GM21717 (cell line): Measurements from ENCODE around the gene FCER1G.

Experiments
- ATAC-seq: cut with Tn5 transposase; IDR thresholded peaks from one replicate; pipeline ENCODE4 v1.9.1; 2021; ENCODE audit warnings: mild to moderate bottlenecking, moderate library complexity; ENCODE audit not compliant: unreplicated experiment

Gene FCER1G

DNA sequence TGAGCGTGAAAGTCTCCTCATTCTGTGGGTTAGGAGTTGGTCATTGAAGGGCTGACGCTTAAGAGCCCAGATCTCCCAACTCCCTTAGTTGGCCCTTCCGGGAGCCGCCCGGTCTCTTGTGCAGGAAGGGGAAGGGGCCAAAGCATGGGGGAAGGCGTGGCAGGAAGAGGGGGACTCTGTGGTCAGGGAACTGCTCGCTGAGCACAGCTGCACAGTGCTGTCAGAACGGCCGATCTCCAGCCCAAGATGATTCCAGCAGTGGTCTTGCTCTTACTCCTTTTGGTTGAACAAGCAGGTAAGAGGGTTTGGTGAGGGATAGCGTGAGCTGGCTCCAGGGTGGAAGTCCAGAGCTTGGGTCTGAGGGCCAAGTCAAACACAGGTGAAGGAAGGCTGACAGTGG, at the start of gene FCER1G:
Gene FCER1G, plus strand, starts transcription at position 220 of the 400 bp plus-strand sequence. Its CDS starts 27 bp downstream, at position 247.
- no peak for ATAC-seq

DNA sequence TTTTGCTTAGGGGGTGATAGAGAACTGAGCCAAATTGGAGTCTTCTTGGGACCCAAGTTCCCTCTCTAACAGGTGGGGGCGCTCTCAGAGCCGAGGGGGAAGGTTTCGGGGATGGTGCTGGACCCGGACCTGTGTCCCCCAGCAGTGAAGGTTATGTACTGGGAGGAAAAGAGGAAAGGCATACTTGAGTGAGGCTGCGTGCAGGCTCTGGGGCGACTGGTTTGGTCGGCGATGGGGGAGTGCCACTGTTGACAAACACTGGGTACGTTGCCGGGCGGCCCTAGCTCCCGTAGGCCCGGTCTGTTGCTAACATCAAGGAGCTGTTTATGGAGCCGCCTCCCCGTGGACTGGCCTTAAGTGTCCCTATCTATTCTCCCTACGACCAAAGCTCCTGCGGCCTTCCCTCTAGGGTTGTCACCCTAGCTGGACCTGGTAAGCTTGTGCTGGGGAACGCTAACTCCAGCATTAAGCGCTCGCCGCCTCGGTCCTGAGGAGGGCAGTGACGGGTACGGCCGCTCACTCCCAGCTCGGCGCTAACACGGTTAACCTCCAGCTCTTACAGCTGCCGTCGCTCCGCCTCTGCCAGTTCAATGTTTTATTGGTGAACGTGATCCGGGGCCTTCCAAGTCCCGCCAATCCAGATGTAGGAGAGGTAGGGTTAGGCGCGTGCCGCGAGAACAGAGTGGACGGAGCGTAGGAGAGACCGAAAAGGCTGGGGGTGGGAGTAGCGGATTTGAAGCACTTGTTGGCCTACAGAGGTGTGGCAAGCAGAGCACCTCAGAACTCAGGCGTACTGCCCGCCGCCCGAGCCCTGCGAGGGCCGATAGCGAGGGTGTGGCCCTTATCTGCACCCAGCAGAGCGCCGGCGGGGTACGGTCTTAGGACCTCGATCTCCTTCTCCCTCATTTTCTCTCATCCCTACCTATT, 49.1 kb upstream of the FCER1G start, which contains the start of gene PPOX:
Gene PPOX, plus strand, starts transcription at position 685 of the 927 bp plus-strand sequence. CDS start 422 bp downstream, outside the sequence.
- peak; percentile 91 for ATAC-seq

GRCh38 chr1:161166669-161167548, 48.2 kb upstream of the FCER1G start:
- no peak for ATAC-seq

DNA sequence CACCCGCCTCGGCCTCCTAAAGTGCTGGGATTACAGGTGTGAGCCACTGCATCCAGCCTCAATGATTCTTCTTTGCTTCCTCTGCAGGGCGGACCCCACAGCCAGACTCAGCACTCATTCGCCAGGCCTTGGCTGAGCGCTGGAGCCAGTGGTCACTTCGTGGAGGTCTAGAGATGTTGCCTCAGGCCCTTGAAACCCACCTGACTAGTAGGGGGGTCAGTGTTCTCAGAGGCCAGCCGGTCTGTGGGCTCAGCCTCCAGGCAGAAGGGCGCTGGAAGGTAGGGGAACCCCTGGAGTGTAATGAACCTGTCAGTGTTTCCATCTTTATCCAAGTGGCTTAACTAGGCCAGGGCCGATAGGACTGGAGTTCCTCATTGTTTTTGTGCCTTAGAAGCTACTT, 46.2 kb upstream of the FCER1G start:
- ATAC-seq: no peak

DNA sequence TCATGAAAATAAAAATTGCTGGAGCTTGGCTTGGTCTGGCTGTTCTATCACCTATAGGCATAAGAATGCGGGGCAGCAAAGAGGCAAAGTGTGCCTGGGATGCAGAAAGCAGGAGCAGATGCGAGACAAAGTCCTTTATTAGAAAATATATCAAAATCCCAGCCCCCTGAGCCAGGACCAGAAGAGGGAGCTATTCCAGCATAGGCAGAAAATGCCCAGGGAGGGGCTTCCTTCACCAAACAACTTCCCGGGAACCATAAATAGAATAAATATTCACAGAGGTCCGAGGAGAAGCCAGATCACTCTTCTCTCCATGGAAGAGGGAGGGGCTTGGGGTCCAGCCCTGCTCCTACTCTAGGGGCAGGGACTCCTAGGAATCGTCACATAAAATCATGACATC, 43.9 kb upstream of the FCER1G start:
- no peak for ATAC-seq

DNA sequence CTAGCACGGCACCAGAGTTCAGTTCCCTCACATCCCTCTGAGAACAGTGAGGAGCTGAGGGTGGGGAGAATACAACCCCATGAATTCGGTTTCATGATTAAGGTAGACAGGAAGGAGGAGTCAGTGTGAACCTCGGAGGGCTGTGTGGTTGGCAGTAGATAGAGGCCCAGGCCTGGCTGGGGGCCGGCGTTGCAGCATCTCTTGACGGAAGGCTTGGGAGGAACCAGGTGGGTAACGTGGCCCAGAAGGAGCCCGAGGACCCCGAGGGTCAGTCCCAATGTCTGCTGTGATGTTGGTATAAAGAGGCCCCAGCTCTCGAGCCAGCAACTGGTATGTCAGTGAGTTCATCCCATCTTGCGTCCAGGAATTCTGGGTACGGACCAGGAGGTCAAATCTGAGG, 43.4 kb upstream of the FCER1G start:
- ATAC-seq: no peak

DNA sequence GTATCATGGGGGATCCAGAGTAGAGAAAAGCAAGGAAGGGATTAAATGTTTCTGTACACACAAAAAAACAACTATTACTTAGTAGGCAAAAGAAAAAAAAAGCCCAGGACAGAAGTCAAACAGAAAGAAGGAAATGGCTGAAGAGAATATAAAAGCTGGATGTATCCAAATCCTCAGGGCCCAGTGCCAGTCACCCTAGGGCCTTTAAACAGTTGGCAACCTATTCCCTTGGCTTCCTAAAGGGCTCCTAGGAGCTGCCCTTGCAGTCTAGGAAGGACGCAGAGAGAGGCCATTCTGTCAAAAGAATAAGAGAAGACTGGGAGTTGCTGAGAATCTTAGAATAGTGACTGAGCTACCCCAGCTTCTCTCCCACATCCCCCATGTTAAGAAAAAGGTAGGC, 42.7 kb upstream of the FCER1G start:
- ATAC-seq: no peak

DNA sequence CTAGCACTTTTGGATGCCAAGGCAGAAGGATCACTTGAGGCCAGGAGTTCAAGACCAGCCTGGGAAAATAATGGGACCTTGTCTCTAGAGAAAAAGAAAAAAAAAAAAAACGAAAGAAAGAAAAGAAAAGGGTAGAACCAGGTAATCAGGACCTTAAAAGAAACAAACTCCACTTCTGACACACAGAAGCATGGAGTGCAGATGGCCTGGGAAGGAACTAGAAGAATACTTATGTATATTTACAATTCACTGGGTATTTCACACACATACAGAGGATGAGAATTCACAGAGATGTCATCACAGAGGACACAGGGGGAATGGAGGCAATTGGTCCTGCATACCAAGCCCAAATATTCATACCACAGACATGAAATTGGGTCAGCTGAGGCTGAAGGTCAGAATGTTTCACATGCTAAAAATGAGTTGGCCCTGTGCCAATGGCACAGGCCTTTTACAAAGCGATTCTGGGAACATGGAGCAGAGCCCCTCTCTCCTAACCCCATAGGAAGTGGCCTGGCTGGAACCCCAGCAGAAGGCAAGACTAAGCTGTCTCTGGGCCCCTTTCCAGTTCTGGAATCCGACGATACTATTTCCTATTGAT, 42.2 kb upstream of the FCER1G start:
- ATAC-seq: no peak

DNA sequence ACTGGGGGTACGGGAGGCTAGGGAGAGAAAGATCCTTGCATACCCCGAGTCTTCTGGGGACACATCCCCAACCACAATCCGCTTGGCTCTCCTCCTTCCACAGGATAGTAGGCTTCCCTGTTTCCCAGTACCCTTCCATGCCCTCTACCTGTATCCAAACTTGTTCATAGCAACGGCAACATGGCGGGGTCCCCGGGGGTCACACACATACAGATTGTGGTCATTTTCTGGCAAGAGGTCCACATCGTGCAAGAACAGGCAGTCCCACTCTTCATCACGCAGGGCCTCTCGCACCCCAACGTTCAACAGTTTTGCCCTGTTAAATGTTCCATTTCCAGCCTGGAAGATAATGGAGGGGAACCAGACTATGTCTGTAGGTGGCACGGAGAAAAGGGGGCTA, 41.4 kb upstream of the FCER1G start:
- ATAC-seq: no peak

DNA sequence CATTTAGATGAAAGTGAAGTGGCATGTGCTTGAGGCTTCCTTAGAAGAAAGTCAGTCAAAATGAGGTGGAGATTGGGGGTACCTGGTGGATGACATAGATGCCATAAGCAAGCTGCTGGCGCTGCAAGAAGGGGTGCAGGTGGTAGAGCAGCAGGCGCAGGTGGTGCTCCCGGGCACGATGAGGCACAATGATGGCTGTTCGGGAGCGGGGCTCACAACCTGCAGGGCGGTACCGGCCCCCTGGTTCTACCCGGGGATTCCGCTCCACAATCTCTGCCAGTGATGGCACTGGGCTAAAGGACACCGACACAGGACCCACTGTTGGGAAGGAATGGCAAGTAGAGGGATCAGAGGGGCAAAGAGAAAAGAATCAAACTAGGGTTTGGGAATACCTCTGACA, 40.2 kb upstream of the FCER1G start:
- no peak for ATAC-seq

GRCh38 chr1:161175771-161176453, 39.2 kb upstream of the FCER1G start:
- no peak for ATAC-seq

DNA sequence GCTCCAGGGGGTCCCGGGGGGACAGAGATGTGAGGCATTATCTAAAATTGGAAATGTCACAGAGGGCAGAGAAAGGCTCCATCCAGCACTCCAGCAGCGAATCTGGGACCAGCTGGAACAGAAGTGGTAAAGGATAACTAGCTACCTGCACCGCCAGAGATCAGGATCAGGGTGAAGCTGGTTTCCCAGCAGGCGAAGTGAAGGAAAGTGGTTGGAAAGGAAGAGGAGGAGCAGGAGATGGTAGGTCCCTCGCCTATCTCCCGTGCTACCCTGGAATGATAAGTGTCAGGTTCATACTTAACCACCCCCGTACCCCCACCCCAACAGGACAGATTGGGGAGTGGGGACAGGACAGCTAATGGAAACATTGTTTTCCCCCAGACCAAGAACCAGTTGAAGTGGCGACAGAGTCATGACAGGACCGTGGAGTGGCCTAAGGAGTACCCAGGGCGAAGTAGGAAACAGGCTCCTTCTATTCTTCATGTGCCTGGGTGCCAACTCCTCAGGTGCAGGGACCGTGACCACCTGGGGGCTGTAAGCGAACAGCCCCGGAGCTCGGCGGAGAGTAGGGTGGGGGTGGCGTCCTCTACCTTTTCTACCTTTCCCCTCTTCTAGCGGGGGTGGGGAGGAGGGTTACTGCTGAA, 38.5 kb upstream of the FCER1G start:
- ATAC-seq: peak; percentile 8

DNA sequence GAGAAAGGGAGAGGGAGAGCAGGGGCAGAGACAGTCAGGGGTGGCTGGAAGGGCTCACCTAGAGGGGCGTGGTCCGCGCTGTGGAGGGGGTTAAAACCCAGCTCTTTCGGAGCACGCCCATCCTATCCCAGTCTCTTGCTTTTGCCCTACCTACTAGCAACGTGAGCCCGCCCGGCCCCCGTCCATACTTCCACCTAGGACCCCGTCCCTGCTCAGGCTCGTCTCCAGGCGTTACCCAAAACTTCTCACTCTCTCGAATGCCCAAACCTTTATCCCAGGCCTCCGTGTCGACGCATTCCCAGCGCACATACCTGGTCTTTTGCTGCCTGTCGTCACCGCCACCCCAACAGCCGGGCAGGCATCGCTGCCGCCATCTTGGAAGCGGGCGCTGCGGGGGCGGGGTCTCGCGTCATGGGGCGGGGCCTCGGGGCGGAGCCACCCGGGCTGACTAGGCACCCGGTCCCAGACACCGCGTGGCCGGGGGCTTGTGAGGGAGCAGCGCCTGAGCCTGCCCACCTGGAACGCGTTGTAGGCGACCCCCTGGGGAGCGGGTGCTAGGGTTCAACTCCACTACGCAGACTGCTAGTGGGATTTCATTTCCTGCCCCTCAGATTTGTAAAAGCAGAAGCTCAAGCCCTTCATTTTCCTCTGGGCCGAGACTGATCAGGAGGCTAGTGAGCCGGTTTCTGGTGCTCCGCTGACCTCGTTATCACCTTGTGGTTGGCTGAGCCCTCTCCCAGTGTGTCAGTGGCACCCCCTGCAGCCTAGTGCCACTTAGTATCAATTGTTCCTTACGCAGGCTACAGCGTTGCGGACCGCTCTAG, 37.8 kb upstream of the FCER1G start, which contains the start of gene B4GALT3:
Gene B4GALT3, minus strand, starts transcription at position 396 of the 824 bp plus-strand sequence. CDS start 1,447 bp downstream, outside the sequence.
- ATAC-seq: peak; percentile 69

GRCh38 chr1:161177936-161178244, 37.2 kb upstream of the FCER1G start:
- ATAC-seq: no peak

- no peak for ATAC-seq
These were observed 35.4 kb upstream of the FCER1G start for GRCh38 chr1:161179698-161180097.

DNA sequence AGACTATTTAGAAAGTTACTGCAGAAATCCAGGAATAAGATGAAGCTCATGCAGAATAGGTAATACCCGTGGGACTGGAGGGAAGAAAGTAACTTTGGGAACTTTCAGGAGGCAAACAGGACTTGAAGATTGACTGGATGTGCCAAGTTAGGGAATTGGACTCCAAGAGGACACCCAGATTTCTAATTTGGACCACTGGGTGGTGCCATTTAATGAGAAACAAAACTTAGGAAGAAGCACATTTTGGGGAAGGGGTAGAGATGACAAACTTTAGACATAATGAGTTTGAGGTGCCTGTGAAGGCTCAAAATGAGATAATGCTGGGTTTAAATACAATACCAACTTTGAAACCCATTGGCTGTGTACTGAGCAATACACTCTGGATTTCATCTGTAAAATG, 34.5 kb upstream of the FCER1G start:
- no peak for ATAC-seq

DNA sequence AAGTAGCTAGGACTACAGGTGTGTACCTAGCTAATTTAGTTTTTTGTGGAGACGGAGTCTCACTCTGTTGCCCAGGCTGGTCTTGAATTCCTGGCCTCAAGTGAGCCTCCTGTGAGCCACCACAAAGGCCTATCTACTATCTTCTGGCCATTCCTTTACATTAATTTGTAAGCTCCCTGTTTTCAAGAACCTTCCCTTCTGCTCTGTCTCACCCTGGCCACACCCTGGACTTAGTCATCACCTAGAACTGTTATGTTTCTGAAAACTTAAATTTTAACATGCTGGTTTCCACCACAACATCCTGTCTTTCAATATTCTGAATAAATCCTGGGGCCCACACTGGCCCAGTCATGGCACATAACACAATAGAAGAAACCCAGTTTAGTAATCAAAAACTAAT, 32.9 kb upstream of the FCER1G start:
- no peak for ATAC-seq

GRCh38 chr1:161185282-161185682, 29.8 kb upstream of the FCER1G start:
- ATAC-seq: peak; percentile 60

DNA sequence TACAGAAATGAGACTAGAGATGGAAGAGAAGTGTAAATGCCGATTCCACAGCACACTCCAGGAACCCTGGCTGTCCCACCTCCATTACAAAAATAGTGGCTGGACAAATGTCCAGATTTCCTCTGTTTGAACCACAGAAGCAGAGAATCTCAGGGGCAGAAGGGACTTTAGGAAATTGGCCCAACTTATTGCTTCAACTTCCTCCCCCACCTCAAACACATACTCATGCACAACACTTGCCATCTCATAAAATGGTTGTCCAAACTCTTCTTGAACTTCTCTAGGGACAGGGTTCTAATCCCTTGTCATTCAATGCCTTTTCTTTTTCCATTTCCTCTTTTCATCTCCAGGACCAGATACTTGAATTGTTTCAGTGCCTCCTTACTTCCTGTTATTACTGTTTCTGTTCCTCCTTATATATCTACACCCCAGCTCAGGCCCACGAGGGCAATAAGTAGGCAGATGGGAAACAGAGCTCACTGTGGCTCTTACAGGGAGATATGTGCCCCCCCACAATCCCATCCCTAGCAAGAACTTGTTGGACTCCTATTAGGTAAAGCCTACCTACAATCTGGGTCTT, 29.3 kb upstream of the FCER1G start:
- peak; percentile 29 for ATAC-seq
